DMS153 (cell line): Measurements from ENCODE around the gene KPNA4.
"Not testable (repeated sequence)": the region's sequence is repeated elsewhere in the genome, so short reads cannot be mapped to it uniquely, and the experiment has no call there.

Experiments
- DNase-seq: peaks from one replicate; lab custom pipeline; 2025; lab: John Stamatoyannopoulos, UW

The KPNA4 gene, protein sequence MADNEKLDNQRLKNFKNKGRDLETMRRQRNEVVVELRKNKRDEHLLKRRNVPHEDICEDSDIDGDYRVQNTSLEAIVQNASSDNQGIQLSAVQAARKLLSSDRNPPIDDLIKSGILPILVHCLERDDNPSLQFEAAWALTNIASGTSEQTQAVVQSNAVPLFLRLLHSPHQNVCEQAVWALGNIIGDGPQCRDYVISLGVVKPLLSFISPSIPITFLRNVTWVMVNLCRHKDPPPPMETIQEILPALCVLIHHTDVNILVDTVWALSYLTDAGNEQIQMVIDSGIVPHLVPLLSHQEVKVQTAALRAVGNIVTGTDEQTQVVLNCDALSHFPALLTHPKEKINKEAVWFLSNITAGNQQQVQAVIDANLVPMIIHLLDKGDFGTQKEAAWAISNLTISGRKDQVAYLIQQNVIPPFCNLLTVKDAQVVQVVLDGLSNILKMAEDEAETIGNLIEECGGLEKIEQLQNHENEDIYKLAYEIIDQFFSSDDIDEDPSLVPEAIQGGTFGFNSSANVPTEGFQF

GRCh38 chr3:160565442-160566403 is at the start of gene KPNA4:
KPNA4 (minus strand) TSS chr3:160565571; CDS start chr3:160565282, 289 bp downstream.
- peak; percentile 94 for DNase-seq

GRCh38 chr3:160613661-160614060 is 48.3 kb upstream of the KPNA4 start:
- no peak for DNase-seq

DNA sequence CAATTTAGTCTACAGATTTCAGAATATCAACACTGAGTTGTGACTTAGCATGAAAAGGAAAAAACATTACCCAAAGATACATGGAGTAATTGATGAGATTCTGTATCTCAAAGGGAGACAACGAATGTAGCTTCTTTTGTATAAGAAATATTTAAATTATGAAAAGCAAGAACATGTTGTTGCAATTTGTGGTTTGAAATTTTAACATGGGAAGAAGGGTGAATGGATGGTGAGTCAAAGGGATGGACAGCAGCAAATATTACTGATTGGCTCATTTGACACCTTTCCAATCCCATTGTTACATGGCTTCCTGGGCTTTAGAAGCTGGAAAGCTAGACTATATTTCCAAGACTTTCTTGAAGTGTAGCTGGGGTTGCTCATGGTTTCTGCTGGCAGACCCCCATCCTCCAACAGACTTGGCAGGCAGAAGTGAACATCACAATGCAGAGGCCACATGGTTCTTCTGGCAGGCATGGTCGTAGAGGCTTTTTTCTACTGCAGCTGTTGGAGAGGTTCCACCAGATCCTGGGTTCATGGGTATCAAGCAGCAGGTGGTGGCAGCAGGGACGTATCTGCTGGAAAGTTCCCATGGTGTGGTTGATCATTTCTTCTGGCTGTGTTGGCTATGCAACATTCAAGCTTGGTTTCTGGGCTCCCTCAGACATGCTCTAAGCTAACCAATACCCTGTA is 47.2 kb upstream of the KPNA4 start:
- DNase-seq: no peak

GRCh38 chr3:160611141-160611540 is 45.8 kb upstream of the KPNA4 start:
- DNase-seq: no peak

- DNase-seq: no peak
These were observed 43.5 kb upstream of the KPNA4 start for GRCh38 chr3:160608870-160609269.

- no peak for DNase-seq
These were observed 42.5 kb upstream of the KPNA4 start for GRCh38 chr3:160607826-160608225.

GRCh38 chr3:160605315-160605714 is 39.9 kb upstream of the KPNA4 start:
- no peak for DNase-seq

- not testable (repeated sequence) for DNase-seq
These were observed 38.5 kb upstream of the KPNA4 start for GRCh38 chr3:160603845-160604244.

DNA sequence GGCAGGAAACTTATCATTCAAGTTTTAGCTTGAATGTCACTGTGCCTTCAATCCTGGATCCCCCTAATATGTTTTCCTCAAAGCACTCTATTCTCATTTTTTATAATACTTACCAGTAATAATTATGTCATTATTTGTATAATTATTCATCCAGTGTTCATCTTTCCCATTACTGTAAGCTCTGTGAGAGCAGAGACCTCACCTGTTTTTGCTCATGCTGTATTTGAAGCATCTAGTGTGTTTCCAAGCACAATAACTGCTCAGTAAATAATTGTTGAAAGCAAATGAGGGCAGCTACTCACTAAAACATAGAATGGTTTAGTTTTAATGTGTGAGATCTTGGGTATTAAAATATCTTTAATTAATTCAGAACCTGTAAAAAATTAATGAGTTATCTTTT is 36.9 kb upstream of the KPNA4 start:
- no peak for DNase-seq

DNA sequence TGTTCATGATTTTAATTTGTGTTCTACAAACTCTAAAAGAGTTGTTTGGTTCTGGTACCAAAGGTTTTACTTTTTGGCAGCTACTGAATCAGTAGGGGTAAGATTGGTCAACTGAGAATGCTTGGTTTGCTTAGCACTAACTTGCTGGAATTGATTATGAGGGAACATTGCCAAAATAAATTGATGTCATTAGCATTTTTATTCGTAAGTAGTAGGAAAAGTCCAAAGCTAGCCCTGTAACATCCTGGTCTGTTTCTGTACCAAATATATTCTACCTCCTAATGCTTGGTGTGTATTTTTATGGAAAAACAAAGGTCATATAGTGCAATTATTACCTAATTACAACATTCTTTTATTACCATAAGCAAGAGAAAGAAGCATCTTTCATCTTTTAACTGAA is 35.9 kb upstream of the KPNA4 start:
- DNase-seq: no peak

- no peak for DNase-seq
These were observed 33.5 kb upstream of the KPNA4 start for GRCh38 chr3:160598865-160599264.

- DNase-seq: no peak
These were observed 22.7 kb upstream of the KPNA4 start for GRCh38 chr3:160588023-160588422.

DNA sequence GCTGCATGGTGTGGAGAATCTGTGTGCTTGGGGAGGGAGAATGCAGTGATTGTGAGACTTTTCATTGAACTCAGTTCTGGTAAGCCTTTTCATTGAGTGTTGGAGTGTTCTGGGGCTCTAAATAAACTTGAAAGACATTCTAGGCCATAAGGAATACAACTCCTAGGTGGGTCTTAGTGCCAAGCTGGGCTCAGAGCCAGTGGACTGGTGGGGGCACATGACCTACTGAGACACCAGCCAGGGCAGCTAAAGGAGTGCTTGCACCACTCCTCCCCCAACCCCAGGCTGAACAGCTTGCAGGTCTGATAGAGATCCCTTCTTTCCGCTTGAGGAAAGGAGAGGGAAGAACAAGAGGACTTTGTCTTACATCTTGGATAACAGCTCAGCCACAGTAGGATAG is 21.7 kb upstream of the KPNA4 start:
- no peak for DNase-seq

- no peak for DNase-seq
These were observed 21.3 kb upstream of the KPNA4 start for GRCh38 chr3:160586679-160587078.

DNA sequence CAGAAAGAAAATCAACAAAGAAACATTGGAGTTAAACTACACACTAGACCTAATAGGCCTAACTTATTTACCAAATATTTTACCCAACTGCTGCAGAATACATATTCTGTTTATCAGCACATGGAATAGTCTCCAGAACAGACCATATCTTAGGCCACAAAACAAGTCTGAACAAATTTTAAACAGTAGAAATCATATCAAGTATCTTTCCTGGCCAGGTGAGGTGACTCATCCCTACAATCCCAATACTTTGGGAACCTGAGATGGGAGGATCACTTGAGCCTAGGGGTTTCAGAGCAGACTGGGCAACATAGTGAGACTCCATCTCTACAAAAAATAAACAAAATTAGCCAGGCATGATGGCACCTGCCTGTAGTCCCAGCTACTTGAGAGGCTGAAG is 18.1 kb upstream of the KPNA4 start:
- DNase-seq: no peak

DNA sequence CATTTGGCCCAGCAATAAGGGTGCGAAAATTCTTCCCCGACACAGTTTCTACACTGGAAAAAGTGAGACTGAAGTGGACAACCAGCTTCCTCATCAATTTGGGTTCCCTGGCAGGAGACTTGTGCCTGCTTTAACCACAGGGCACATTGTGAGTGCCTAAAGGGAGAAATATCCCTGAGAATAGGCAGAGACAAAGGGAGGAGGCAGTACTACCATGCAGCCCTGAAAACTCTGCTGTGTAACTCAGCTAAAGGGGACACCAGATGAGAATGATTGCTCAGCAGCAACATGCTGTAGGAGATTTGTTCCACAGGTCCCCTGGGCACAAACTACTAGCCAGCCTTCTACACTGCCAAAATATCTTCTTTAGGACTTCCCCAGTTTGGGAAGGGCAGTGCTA is 15.6 kb upstream of the KPNA4 start:
- no peak for DNase-seq

DNA sequence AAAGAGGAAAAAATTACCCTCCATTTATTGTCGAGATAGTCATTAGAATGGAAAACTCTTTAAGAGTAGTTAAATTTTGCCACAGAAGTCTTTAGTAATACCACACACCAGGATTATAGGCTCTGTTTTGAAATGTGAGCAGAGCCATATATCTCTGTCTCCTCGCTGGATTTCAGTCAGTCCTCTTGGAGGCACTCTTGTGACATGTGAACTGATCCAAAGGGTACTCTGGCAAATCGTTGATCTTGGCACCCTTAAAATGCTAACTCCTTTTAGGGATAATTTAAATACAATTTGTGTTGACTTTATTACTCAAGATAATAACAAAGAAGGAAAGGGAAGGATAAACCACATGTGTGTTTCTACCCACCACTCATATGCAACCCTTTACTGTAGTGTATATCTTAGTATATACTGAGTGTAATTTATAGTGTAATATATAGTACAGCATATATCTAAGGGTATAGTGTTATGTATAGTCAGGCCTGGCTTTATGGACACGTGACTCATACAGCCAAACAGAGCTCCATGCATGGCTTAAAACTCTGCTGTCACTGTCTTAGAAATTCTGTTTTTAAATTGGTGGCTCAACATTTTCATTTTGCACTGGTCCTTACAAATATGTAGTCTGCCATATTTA is 12.3 kb upstream of the KPNA4 start:
- DNase-seq: no peak

- DNase-seq: no peak
These were observed 11.7 kb upstream of the KPNA4 start for GRCh38 chr3:160577093-160577492.

- DNase-seq: no peak
These were observed 11.2 kb upstream of the KPNA4 start for GRCh38 chr3:160576621-160577020.

DNA sequence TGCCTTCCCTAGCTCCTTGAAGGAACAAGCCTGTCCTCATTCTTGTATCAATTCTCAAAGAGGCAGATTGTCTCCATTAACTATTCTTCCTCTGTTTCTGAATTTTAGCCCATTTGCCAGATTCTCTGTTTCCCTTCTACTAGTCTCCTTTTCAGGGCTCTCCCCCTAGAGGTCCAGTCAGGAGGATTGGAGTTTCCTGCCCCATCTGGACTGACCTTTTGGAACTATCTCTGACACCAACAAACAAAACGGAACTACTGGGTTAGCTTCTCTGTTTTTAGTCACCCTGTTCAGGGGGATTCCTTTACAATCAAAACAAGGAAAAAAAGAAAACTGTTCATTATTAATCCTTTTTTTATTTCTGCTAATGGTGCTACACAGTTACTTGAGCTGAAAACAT is 10.2 kb upstream of the KPNA4 start:
- DNase-seq: no peak

GRCh38 chr3:160574636-160575035 is 9.3 kb upstream of the KPNA4 start:
- DNase-seq: no peak
